GM18526 (cell line): Measurements from ENCODE around the gene LAMC2.

Source experiments
- POLR2A ChIP-seq: IDR thresholded peaks from 3 replicates; pipeline ENCODE4 v1.6.1; 2011; ENCODE audit not compliant: insufficient read length; ENCODE audit errors: extremely low read depth

LAMC2 gene

DNA sequence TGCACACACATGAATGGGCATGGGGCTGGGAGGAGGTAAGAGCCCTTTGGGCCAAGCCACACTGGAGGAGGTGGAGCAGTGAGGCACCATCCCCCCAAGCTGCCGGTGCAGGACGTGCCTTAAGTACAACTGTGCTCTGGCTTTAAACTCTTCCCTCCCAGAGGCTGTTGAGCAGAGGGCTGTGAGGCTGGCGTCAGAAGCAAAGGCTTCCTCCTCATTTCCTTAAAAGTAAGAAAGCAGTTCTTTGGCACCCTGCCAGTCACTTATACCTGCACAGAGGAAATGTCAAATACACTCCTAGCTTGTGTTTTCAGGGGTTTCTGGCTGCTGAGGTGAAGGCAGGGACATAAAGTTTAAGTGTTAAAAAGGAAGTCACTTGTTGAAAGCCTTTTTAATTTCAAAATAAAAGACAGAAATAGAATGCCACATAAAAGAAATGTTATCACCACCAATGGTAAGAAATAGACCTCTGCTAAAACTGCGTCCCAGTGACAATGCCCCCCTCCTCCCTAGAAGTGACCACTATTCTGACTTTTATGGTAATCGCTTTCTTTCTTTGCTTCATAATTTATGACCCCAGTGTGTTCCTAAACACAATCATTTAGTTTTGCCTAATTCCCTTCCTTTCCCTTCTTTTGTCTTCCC lies 33.0 kb downstream of the LAMC2 start:
- no peak for TF ChIP-seq POLR2A

DNA sequence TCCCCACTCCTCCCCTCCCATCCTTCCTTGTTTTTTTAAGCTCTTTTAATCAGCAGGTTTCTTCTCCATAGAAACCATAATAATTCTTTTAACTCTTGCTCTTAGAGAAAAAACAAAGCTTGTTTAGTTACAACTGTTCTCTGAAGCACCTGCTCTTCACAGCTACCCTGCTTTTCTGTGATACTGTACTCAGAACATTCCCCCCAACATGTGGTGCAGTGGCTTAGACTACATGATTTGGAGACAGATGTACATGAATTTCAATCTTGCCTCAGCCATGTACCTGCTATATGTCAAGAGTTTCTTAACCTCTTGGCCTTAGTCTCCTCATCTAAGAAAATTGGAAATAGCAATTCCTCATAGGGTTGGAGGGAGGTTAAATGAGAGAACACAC lies 33.5 kb downstream of the LAMC2 start:
- no peak for TF ChIP-seq POLR2A

DNA sequence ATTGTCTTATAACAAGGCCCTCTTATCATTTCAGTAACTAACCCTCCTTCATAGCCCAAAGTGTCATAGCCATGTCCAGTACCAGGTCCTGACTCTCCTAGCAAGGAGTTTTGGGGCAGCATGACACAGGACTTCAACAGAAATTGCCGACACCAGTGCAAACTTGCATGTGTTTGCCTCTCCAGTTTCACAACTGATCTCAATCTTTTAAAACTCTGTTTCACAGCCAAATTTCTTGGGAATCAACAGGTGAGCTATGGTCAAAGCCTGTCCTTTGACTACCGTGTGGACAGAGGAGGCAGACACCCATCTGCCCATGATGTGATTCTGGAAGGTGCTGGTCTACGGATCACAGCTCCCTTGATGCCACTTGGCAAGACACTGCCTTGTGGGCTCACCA lies 36.8 kb downstream of the LAMC2 start:
- TF ChIP-seq POLR2A = no peak

DNA sequence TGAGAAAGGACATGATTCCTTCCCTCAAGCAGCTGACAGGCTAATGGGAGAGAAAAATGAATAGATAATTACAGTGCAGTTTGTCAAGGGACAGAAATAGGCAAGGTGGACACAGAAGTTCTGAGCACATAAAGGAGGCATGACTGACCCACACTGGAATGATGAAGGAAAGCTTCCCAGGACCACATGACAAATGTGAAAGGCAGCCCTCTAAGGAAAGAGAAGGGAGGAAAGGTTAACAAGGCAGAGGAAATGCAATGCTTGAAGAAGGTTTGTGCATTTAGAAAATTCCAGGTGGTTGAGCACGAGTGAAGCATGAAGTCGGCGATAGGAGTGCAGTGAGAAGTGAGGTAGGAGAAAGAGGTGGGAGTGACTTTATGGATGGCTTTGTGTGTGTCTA lies 37.4 kb downstream of the LAMC2 start:
- TF ChIP-seq POLR2A = no peak

DNA sequence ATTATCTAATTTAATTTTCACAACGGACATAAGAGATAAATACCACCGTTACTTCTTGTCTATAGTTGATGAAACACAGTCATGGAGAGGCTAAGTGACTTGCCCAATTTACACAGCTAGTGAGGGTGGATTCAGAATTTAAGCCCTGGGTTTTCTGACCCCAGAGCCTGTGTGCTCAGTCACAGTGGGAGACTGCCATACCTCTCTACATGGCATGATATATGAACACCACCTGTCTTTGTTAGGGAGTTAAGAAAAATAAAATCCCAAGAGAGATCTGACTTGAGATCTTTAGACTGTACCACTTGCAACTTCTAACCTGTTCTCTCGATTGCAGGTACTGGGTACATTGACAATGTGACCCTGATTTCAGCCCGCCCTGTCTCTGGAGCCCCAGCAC lies 40.3 kb downstream of the LAMC2 start:
- TF ChIP-seq POLR2A = no peak

DNA sequence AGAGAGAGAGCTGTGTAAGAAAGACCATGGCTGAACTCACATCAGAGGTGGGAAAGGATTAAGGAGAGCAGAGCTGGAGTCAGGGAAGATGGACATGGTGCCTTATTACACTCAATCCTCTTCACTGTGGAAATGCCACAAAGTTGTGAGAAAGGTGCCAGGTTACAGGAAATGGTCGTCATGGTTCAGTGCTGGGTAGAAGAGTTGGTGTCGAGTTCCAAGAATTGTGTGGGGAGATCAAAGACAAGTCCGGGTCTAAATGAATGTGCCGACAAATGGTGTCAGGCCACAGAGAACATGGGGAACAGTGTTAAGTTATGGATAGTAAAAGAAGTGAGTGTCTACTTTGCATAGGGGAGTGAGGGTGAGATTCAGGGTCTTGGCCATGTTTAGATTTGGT lies 40.9 kb downstream of the LAMC2 start:
- TF ChIP-seq POLR2A = no peak

DNA sequence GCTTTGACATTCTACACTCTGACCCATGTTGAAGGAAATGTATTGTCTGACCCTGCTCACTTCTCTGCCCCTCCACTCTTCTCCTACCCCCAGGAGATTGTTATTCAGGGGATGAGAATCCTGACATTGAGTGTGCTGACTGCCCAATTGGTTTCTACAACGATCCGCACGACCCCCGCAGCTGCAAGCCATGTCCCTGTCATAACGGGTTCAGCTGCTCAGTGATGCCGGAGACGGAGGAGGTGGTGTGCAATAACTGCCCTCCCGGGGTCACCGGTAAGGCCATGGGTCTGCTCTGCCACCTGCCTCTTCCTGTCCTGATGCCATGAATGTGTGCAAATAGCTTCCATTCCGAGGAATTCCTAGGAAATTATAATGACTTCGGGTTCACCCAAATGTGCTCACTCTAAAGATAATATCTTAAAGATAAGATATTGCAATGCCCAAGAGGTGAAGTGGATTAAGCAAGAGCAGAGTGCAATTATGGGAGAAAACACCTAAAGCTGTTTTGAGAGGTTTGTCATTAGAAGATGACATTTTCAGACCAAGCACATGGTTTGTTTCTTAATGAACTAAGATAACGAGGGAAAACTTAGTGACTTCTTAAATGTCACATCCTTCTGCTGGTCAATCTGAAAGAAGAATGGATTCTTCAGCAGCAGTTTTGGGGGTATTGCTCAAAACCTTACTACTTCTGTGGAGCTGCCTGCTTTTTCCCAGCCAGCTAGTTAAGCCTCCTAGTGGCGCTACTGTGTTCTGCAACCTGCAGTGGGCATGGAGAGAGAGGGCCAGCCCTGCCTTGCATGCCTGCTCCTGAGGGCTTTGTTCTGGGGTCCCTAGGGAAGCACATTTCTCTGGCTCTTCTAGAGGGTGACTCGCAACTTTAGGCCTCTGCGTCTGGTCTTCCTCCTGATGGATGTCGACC lies 41.6 kb downstream of the LAMC2 start:
- no peak for TF ChIP-seq POLR2A

DNA sequence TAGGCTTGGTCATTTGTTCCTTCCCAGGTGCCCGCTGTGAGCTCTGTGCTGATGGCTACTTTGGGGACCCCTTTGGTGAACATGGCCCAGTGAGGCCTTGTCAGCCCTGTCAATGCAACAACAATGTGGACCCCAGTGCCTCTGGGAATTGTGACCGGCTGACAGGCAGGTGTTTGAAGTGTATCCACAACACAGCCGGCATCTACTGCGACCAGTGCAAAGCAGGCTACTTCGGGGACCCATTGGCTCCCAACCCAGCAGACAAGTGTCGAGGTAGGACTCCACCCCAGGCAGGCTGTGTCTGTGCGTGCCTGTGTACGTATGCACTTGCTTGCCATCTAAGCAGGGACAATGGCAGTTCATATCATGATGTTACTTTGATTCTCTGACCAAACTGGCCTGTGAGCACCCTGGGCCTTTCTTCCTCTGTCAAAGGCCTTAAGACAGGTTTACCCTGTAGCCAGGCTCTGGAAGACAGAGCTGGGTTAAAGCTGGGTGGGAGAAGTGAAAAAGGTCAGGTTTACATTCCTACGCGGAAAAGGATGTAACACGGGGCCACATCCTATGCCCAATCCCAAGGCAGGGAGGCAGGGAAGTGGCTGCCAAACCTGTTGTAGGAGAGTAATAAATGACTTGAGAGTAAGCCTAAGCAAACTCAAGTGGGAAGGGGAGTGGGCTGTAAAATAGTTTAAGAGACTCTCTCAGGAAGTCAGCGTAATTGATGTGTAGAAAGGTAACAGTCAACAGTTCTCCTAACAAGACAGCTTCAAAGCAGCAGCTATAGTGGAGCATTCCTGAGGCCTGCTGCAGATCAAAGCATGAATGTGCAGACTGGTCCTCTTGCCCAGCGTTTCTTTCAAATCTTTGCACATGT lies 42.5 kb downstream of the LAMC2 start:
- no peak for TF ChIP-seq POLR2A

DNA sequence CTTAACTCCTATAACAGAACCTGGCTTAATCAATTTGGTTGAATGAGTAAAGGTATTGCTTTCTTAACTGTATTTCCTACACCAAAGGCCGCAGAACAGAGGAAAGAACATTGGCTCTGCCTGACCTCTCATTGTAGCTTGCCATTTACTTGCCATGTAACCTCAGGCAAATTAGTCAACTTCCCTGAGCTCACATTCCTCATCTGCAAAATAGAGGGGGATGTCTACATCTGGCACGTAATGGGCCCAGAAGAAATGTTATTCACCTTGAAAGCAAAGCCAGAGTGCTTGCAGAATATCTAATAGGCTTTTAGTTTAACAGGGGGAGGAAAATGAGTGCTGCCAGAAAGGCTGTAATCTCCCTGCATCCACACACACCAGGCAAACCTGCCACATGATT lies 44.3 kb downstream of the LAMC2 start:
- TF ChIP-seq POLR2A = no peak

DNA sequence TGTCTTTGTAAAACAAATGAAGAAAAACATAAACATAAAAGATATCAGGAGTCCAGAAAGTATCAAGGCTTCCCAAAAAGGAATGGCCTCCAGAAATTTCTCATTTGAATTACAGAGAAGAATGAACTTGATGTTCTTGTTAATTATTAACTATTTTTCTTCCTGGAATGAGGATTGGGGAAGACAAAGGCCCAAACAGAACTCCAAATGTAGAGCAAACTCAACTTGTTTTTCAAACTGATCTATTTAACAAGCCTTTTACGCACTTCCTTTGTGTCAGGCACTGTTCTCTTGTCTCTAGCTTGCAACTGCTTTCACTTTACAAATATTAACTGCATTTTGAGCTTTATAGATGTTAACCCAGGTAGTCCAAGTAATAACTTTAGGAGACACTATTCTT lies 45.5 kb downstream of the LAMC2 start:
- no peak for TF ChIP-seq POLR2A

DNA sequence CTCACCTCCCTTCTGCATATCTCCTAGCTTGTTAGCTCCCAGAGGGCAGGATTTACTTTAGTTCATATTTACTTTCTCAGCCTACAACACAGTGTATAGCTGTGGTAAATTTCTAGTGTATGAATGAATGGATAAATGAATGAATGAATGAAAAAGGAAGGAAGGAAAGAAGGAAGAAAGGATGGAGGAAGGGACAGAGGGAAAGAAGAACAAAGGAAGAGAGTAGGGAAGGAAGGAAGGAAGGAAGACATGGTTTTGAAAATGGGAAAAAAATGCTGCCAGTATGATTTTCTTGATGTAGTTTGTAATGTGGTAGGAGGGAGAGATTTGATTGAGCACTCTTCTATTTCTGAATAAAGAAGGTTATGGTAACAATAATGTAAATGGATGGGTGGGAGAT lies 47.0 kb downstream of the LAMC2 start:
- no peak for TF ChIP-seq POLR2A

DNA sequence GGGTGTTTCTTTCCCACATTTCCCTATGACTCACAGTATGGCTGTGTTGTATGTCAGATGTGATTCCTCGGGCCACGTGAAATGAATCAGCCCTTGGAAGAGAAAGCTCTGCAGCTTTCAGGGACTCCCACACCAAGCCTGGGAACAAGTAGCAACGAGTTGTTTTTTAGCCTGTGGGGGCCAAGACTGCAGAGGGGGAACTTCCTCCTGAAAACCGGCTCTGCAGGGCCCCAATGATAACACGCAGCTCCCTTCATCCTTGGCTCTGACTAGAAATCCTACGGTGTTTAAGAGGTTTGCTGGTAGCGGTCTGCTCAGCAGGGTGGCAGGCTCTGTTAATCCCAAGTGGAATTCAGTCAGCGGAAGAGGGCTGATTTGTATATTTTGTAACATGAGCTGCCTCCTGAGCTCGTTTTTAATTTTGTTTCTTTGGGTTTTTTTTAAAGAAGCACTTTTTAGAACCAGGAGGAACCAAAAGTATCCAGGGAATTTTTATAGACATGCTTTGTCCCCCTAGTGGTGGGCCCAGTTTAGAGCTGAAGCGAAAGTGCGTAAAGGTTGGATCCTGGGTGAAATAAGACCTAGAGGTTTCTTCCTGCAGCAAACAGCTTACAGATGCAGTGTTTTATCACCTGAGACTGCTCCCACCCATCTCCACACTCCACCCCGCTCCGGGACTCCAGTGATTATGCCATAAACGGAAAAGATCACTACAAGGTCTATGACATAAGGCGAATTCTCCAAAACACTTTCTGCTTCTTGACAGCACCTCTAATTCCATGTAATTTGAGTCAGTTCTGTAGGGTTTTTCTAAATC lies 48.8 kb downstream of the LAMC2 start:
- no peak for TF ChIP-seq POLR2A

DNA sequence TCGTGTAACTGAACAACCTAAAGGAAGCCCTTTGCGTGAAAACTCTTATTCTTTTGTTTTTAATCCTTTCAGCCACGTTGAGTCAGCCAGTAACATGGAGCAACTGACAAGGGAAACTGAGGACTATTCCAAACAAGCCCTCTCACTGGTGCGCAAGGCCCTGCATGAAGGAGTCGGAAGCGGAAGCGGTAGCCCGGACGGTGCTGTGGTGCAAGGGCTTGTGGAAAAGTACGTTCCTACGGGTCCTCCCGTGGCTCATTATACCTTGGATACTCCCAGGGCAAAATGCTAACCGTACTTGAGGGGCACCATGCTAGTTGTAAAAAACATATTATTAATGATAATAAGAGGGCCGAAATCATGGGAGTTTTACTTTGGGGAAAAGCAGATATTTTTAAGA lies 49.4 kb downstream of the LAMC2 start:
- TF ChIP-seq POLR2A = no peak

DNA sequence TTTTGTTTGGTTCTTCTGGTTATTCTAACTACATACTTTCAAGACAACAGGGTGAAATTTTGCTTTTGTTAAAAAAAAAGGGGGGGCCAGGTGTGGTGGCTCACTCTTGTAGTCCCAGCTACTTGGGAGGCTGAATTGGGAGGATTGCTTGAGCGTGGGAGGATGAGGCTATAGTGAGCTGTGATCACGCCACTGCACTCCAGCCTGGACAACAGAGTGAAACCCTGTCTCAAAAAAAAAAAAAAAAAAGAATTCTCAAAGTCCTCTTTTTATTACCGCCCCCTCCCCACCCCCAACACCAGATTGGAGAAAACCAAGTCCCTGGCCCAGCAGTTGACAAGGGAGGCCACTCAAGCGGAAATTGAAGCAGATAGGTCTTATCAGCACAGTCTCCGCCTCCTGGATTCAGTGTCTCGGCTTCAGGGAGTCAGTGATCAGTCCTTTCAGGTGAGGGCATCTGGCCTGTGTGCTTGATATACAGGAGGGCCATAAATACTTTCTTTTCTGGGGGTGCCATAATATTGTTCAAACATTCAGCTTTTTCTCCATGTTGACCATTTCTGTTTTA lies 50.2 kb downstream of the LAMC2 start:
- no peak for TF ChIP-seq POLR2A
